Ishikawa (cell line): ENCODE results near the gene KCTD8.

Experiments used
- EP300 ChIP-seq: IDR thresholded peaks from 2 replicates; pipeline ENCODE4 v1.6.1; 2012; ENCODE audit warnings: borderline replicate concordance
- FOXM1 ChIP-seq: IDR thresholded peaks from 2 replicates; pipeline ENCODE4 v1.6.1; 2012; ENCODE audit warnings: low read depth, borderline replicate concordance
- NFIC ChIP-seq: IDR thresholded peaks from 2 replicates; pipeline ENCODE4 v1.6.1; 2012
- TAF1 ChIP-seq: IDR thresholded peaks from 2 replicates; pipeline ENCODE4 v1.6.1; 2012; ENCODE audit warnings: low read depth, mild to moderate bottlenecking
- TEAD4 ChIP-seq: IDR thresholded peaks from 2 replicates; pipeline ENCODE4 v1.6.1; 2012
- YY1 ChIP-seq: IDR thresholded peaks from 2 replicates; pipeline ENCODE4 v1.6.1; 2012; ENCODE audit warnings: low read depth
- TF ChIP-seq, protein P1 (sequence below): IDR thresholded peaks from 2 replicates; pipeline ENCODE4 v1.6.1; 2012; ENCODE audit warnings: low read depth, mild to moderate bottlenecking
- TF ChIP-seq, protein P2 (sequence below): IDR thresholded peaks from 2 replicates; pipeline ENCODE4 v1.6.1; 2012
- TF ChIP-seq, protein P3 (sequence below): IDR thresholded peaks from 2 replicates; pipeline ENCODE4 v1.6.1; 2012

DNA sequence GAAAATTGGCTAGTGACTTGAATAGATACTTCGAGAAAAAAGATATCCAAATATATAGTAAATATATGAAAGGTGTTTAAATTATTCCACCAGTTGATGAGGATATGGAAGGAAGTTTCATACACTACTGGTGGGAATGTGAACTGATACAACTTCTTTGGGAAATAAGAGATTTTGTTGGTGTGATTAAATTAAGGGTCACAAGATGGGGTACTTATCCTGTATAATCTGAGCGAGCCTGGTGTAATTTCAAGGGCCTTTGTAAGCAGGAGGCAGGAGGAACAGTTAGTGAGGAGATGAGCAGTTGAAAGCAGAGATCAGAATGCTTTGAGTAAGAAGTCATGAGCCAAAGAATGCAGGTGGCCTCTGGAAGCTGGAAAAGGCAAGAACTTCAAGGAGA, 192.2 kb downstream of the KCTD8 start:
- TF ChIP-seq EP300: no peak
- TF ChIP-seq, protein P1, sequence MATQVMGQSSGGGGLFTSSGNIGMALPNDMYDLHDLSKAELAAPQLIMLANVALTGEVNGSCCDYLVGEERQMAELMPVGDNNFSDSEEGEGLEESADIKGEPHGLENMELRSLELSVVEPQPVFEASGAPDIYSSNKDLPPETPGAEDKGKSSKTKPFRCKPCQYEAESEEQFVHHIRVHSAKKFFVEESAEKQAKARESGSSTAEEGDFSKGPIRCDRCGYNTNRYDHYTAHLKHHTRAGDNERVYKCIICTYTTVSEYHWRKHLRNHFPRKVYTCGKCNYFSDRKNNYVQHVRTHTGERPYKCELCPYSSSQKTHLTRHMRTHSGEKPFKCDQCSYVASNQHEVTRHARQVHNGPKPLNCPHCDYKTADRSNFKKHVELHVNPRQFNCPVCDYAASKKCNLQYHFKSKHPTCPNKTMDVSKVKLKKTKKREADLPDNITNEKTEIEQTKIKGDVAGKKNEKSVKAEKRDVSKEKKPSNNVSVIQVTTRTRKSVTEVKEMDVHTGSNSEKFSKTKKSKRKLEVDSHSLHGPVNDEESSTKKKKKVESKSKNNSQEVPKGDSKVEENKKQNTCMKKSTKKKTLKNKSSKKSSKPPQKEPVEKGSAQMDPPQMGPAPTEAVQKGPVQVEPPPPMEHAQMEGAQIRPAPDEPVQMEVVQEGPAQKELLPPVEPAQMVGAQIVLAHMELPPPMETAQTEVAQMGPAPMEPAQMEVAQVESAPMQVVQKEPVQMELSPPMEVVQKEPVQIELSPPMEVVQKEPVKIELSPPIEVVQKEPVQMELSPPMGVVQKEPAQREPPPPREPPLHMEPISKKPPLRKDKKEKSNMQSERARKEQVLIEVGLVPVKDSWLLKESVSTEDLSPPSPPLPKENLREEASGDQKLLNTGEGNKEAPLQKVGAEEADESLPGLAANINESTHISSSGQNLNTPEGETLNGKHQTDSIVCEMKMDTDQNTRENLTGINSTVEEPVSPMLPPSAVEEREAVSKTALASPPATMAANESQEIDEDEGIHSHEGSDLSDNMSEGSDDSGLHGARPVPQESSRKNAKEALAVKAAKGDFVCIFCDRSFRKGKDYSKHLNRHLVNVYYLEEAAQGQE: no peak
- TF ChIP-seq, protein P2, sequence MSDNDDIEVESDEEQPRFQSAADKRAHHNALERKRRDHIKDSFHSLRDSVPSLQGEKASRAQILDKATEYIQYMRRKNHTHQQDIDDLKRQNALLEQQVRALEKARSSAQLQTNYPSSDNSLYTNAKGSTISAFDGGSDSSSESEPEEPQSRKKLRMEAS: no peak
- no peak for TF ChIP-seq TEAD4
- TF ChIP-seq YY1: no peak
- TF ChIP-seq, protein P3, sequence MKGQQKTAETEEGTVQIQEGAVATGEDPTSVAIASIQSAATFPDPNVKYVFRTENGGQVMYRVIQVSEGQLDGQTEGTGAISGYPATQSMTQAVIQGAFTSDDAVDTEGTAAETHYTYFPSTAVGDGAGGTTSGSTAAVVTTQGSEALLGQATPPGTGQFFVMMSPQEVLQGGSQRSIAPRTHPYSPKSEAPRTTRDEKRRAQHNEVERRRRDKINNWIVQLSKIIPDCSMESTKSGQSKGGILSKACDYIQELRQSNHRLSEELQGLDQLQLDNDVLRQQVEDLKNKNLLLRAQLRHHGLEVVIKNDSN: no peak
- no peak for TF ChIP-seq NFIC
- TF ChIP-seq TAF1: no peak
- TF ChIP-seq FOXM1: no peak
